Duodenal mucosa (tissue), 2 donors: ENCODE results near the gene FAR2.
"Not testable (repeated sequence)": the region's sequence is repeated elsewhere in the genome, so short reads cannot be mapped to it uniquely, and the experiment has no call there.

Experiments used
- H3K27ac ChIP-seq: one replicate; pipeline ENCODE4 v1.7.0; 2013; ENCODE audit warnings: low read depth, low read length
- H3K27me3 ChIP-seq, 2 donors: one replicate each; pipeline ENCODE4 v1.7.0; 2013; ENCODE audit warnings: low read length in 2 of 2, control low read depth in 1 of 2; ENCODE audit not compliant: insufficient read depth in 2 of 2, control insufficient read depth in 1 of 2
- H3K36me3 ChIP-seq, 2 donors: one replicate each; pipeline ENCODE4 v1.7.0; 2013; ENCODE audit warnings: low read length in 2 of 2, control low read depth in 1 of 2; ENCODE audit not compliant: insufficient read depth in 2 of 2, control insufficient read depth in 1 of 2
- H3K4me1 ChIP-seq, 2 donors: one replicate each; pipeline ENCODE4 v1.7.0; 2013; ENCODE audit warnings: low read length in 2 of 2, control low read depth in 1 of 2; ENCODE audit not compliant: insufficient read depth in 2 of 2, control insufficient read depth in 1 of 2
- H3K4me3 ChIP-seq, 2 donors: one replicate each; pipeline ENCODE4 v1.7.0; 2013; ENCODE audit warnings: low read length in 2 of 2, low read depth in 1 of 2
- H3K9ac ChIP-seq, 2 donors: one replicate each; pipeline ENCODE4 v1.7.0; 2013; ENCODE audit warnings: low read length in 2 of 2, low read depth in 1 of 2
- H3K9me3 ChIP-seq, 2 donors: one replicate each; pipeline ENCODE4 v1.7.0; 2013; ENCODE audit warnings: low read length in 2 of 2, control low read depth in 1 of 2; ENCODE audit not compliant: control insufficient read depth in 1 of 2

Gene FAR2

DNA sequence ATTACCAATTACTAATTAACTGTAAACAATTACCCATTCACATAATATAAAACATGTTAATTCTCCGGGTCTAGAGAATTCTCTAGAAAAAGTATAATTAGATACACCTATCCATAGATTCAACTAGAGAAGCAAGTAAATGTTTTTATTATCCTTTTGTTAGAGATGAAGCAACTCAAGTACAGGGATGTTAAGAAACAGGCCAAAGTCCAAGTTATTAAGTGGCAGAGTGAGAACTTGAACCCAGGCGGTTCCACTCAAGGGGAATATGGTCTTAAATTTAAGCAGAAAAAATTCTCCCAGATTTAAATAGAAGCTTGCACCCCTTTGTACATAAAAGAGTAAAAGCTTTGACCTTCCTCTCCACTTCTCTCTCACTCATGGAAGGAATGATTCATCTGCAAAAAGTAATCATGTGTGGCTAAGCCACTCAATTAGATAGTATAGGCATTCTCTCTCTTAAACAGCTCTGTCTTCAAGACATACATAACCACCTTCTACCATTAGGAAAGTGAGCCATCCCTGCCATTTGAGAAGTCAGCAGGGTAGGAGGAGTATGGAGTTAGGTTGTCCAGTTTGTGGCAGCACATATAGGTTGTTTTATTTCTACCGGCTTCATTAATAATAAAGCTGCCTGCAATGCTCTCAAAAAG, 197.8 kb downstream of the FAR2 start:
- H3K36me3 ChIP-seq = peaks cover 15 to 21% of the 10 kb centered on the region in 2 donors
- peaks cover 0 to 11% of the 10 kb centered on the region in 2 donors for H3K4me1 ChIP-seq
- H3K27ac ChIP-seq = no peak overlapping the region
- H3K27me3 ChIP-seq = no peaks in the 10 kb centered on the region
- no peak overlapping the region for H3K9ac ChIP-seq
- no peak overlapping the region for H3K4me3 ChIP-seq
- H3K9me3 ChIP-seq = no peaks in the 10 kb centered on the region

DNA sequence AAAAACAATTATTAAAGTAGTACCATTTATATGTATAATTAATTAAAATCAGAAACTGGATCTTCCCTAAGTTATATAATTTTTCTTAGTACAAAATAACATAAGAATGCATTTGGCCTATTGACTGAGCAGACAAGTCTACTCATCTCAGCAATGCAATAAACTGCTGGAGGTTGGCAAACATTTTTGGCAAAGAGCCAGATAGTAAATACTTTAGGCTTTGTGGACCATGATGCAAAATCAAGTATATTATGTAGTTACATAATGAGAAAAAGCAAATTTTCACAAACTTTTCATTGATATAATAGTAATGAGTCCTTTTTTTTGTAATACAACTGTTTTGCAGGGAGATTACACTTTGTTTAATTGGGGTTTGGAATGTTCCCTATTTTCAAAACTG, 201.0 kb downstream of the FAR2 start:
- no peaks in the 10 kb centered on the region for H3K9me3 ChIP-seq
- H3K4me3 ChIP-seq = no peak overlapping the region
- H3K36me3 ChIP-seq = peaks cover 4 to 5% of the 10 kb centered on the region in 2 donors
- H3K9ac ChIP-seq = no peak overlapping the region
- no peaks in the 10 kb centered on the region for H3K27me3 ChIP-seq
- no peak overlapping the region for H3K27ac ChIP-seq
- peaks cover 0 to 24% of the 10 kb centered on the region in 2 donors for H3K4me1 ChIP-seq

DNA sequence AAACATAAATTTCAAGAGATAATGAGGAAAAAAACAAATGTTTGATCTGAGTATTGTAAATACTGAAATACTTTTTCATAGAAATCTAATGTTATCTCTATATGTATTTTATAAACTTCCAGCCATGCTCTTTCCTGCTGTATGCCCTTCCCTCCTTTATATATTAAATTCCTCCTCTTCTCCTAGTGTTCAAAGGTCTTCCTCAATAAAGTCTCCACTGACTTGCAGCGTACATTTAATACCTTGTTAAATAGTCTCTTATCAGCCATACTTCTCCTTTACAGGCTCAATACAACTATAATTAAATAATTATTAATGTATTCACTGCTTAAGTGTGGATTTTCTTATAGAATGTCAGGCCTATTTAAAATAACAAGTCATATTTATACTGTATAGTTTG, 205.9 kb downstream of the FAR2 start:
- no peak overlapping the region for H3K27ac ChIP-seq
- peaks cover 0 to 18% of the 10 kb centered on the region in 2 donors for H3K36me3 ChIP-seq
- H3K27me3 ChIP-seq = no peaks in the 10 kb centered on the region
- H3K9ac ChIP-seq = no peak overlapping the region
- H3K4me3 ChIP-seq = no peak overlapping the region
- peaks cover 0 to 13% of the 10 kb centered on the region in 2 donors for H3K4me1 ChIP-seq
- no peaks in the 10 kb centered on the region for H3K9me3 ChIP-seq

DNA sequence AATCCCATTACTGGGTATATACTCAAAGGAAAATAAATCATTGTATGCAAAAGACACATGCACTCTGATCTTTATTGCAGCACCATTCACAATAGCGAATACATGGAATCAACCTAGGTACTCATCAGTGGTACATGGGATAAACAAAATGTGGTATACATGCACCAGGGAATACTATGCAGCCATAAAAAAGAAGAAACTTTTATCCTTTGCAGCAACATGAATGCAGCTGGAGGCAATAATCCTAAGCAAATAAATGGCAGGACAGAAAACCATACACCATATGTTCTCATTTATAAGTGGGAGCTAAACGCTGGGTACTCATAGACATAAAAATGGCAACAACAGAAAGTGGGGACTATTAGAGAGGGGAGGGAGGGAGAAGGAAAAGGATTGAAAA, 216.0 kb downstream of the FAR2 start:
- no peak overlapping the region for H3K4me3 ChIP-seq
- H3K9me3 ChIP-seq = no peaks in the 10 kb centered on the region
- H3K27me3 ChIP-seq = no peaks in the 10 kb centered on the region
- H3K27ac ChIP-seq = no peak overlapping the region
- H3K9ac ChIP-seq = no peak overlapping the region
- H3K36me3 ChIP-seq = peaks cover 20 to 29% of the 10 kb centered on the region in 2 donors
- H3K4me1 ChIP-seq = no peaks in the 10 kb centered on the region

DNA sequence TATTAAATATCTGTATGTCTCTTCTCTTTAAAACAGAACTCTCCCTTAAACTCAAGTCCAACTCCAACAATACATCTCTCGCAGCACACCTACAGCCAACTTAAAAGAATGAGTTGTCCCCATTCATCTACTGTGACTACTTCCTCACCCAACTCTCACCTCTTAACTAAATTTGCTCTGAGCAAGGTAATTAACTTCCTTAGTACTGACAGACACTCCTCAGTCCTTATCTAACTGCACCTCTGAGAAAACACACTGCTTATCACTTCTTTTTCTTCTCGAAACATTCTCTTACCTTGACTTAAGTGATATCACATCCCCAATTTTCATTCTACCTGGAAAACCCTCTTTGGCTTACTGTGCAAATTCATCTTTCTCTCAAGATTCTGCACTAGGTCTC, 224.9 kb downstream of the FAR2 start:
- Histone ChIP-seq H3K36me3 (peaks cover 12 to 15% of the 10 kb centered on the region in 2 donors), H3K4me3 (no peak overlapping the region), H3K27me3 (no peaks in the 10 kb centered on the region), H3K4me1 (peaks cover 0 to 24% of the 10 kb centered on the region in 2 donors), H3K27ac (no peak overlapping the region), H3K9me3 (no peaks in the 10 kb centered on the region), H3K9ac (no peak overlapping the region)

DNA sequence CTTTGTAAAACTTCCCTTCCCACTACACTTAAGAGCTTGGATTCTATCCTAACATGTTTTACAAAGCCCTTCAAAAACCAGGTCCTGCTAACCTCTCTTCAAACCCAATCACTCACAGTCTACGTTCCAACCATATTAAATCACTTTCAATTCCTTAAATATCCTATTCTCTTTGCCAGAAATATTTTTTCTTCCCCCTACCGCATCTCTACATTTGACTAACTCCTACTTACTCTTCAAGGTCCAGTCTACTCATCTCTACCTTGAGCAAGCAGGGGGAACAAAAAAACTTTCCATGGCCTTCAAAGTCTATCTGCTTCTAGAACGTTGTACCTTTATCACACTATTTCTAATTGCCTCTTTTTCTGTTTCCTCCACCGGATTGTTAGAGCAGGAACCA, 225.8 kb downstream of the FAR2 start:
- H3K27me3 ChIP-seq = no peaks in the 10 kb centered on the region
- no peaks in the 10 kb centered on the region for H3K9me3 ChIP-seq
- peaks cover 8 to 31% of the 10 kb centered on the region in 2 donors for H3K4me1 ChIP-seq
- peaks cover 8 to 10% of the 10 kb centered on the region in 2 donors for H3K36me3 ChIP-seq
- no peak overlapping the region for H3K4me3 ChIP-seq
- no peak overlapping the region for H3K27ac ChIP-seq
- H3K9ac ChIP-seq = no peak overlapping the region

DNA sequence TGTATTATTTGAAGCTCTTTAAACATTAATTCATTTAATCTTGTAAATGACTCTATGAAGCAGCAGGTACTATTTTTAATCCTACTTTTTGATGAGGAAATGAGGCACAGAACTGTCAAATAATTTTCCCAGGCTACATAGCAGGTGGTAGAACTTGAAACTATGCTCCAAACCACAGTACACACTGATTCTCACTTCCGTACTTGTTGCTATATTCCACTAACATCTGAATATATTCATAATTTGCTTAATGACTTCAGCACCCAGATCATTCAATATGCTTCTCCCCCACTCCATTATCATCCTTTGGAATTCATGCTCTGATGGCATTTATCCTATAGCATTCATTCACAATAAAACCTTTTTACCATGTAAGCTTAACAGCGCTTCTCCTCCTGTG, 227.0 kb downstream of the FAR2 start:
- Histone ChIP-seq H3K9me3 (no peaks in the 10 kb centered on the region), H3K36me3 (peaks cover 2 to 5% of the 10 kb centered on the region in 2 donors)

DNA sequence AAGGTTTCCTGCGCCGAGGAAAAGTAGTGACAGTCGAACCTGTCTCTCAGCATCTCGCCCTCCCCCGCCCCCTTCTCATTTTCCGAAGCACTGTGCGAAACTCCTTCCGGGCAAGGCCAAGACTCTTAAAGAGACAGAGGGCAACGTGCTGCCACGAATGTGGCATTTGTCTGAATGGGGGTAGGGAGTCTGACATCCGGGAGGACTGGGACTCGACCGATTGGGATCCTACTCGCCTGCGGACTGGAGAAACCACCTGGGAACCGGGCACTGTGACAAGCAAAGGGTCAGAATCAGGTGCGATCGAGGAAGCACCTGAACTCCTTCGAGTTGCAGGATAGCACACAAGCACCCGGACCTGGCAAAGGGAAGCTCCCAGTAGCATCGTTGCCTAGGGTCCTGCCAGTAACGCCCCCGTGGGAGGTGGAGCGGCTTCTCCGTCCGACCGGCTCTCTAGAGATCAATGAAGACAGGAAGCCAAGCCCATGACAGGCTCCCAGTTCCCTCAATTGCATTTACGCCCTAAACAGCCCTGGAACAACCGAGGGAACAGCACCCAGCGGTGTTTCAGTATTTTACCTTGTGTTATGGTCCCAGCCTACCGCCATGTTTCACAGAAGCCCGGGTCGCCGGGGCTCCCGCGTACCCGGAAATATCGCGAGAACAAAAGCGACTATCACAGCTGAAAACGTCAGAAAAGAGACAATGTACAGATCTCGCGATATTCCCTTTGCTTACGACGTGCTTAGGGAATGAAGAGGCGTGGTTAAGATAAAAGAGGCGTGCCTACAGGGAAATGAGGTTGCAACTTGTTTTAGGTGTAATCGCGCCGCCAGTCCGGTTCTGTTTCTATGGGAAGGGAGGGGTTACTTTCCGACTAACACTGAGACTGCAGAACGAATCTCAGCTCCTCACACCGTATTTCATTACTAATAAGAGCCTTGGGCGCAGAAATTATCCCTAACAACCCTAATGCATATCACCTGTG, 231.8 kb downstream of the FAR2 start, which contains the start of gene ERGIC2:
Gene ERGIC2 (minus strand): TSS at position 637 of the 988 bp plus-strand sequence. CDS start 9,539 bp downstream, outside the sequence.
- peak within 1 kb of the TSS; percentile 94 for H3K27ac ChIP-seq
- peak within 1 kb of the TSS; percentile 92 to 100 for H3K9ac ChIP-seq
- H3K27me3 ChIP-seq = no peaks in the 10 kb centered on the region
- H3K36me3 ChIP-seq = no peaks in the 10 kb centered on the region
- no peaks in the 10 kb centered on the region for H3K9me3 ChIP-seq
- H3K4me1 ChIP-seq = peaks cover 8 to 16% of the 10 kb centered on the region in 2 donors
- peak within 1 kb of the TSS; percentile 96 to 99 for H3K4me3 ChIP-seq

More for the DNA sequence above, 227.0 kb downstream of the FAR2 start:
- Histone ChIP-seq H3K27ac (no peak overlapping the region), H3K27me3 (no peaks in the 10 kb centered on the region), H3K4me1 (peaks cover 8 to 31% of the 10 kb centered on the region in 2 donors), H3K9ac (no peak overlapping the region), H3K4me3 (no peak overlapping the region)

DNA sequence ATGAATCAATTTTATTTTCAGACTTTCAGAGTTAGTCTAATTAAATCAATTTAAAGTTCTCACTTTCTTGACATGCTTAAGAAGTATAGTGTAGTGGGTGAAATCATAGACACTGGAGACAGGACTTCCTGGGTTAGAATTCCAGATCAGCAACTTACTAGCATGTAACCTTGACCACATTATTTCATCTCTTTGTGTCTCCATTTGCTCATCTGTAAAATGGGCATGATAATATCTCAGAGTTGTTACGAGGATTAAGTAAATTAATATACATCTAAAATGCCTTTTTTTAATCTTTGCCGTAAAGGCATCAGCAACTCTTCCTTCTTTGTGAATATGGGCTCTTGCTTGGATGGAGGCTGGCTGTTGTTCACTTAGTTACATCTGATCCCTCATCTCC, 233.2 kb downstream of the FAR2 start:
- no peaks in the 10 kb centered on the region for H3K9me3 ChIP-seq

DNA sequence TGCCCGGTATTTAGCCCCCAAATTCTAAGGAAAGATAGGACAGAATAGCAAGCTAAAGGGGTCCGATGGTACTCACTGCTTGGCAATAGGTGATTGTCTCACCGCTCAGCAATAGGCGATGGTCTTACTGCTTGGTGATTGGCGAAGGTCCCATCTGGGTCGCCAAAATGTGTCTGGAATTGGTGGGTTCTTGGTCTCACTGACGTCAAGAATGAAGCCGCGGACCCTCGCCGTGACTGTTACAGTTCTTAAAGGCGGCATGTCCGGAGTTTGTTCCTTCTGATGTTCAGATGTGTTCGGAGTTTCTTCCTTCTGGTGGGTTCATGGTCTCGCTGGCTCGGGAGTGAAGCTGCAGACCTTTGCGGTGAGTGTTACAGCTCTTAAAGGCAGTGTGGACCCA, 236.1 kb downstream of the FAR2 start:
- H3K9ac ChIP-seq, H3K27me3 ChIP-seq, H3K4me1 ChIP-seq, H3K4me3 ChIP-seq, H3K27ac ChIP-seq, H3K9me3 ChIP-seq, H3K36me3 ChIP-seq: not testable (repeated sequence)

More for the DNA sequence above, 233.2 kb downstream of the FAR2 start:
- Histone ChIP-seq H3K27ac (no peak overlapping the region), H3K27me3 (no peaks in the 10 kb centered on the region), H3K4me3 (no peak overlapping the region), H3K9ac (peak overlapping the region in 1 of 2 donors; percentile 100), H3K4me1 (peaks cover 8 to 12% of the 10 kb centered on the region in 2 donors), H3K36me3 (no peaks in the 10 kb centered on the region)
